Lower lobe of right lung (tissue), 2 donors: ENCODE results near the gene MAGIX. TPM values are rescaled to one million over a fixed set of nuclear protein-coding genes. Genes with fewer than 3 reads are reported as not detected.

Experiments used
- ATAC-seq, 2 donors: fragments of 200-7000 bp; cut with Tn5 transposase; one replicate each; pipeline ENCODE4 v1.9.1; 2020 to 2022; ENCODE audit warnings: mild to moderate bottlenecking in 2 of 2, moderate library complexity in 2 of 2
- DNase-seq: peaks from one replicate; pipeline ENCODE4 v3.0.0-alpha.2; 2020
- H3K27ac ChIP-seq: fragments of 200-600 bp; one replicate; pipeline ENCODE4 v1.8.0; 2022
- H3K27me3 ChIP-seq: fragments of 200-600 bp; one replicate; pipeline ENCODE4 v1.8.0; 2022; ENCODE audit warnings: low read depth
- H3K36me3 ChIP-seq: fragments of 200-600 bp; one replicate; pipeline ENCODE4 v1.8.0; 2022; ENCODE audit warnings: mild to moderate bottlenecking
- H3K4me1 ChIP-seq: fragments of 200-600 bp; one replicate; pipeline ENCODE4 v1.8.0; 2022
- H3K4me3 ChIP-seq: fragments of 200-600 bp; one replicate; pipeline ENCODE4 v1.8.0; 2022; ENCODE audit warnings: mild to moderate bottlenecking
- H3K9me3 ChIP-seq: fragments of 200-600 bp; one replicate; pipeline ENCODE4 v1.8.0; 2022
- intact Hi-C: fragments of 100-400 bp; cut with DNase I; formaldehyde crosslinking; loops from one replicate; pipeline ENCODE4 v1.11.0; 2022
- total RNA-seq: library from RNA; stranded (reverse); fragmentation: NEBNext Ultra II Directional; extraction: Animal tissue kit (Norgen Biotek cat#: 25700); gene quantifications from one replicate; pipeline ENCODE4 v1.2.1, GENCODE V29; 2021
- TF ChIP-seq, protein P1 (sequence below): fragments of 200-600 bp; IDR thresholded peaks from one replicate; pipeline ENCODE4 v1.8.0; 2022; ENCODE audit warnings: antibody characterized with exemption, mild to moderate bottlenecking
- donor health status: DM: no; HTN: yes; CAD: no; lungs with severe emphysema.

The MAGIX gene
- total RNA-seq, 1 donor from 2014 or later: 6.7 TPM

DNA sequence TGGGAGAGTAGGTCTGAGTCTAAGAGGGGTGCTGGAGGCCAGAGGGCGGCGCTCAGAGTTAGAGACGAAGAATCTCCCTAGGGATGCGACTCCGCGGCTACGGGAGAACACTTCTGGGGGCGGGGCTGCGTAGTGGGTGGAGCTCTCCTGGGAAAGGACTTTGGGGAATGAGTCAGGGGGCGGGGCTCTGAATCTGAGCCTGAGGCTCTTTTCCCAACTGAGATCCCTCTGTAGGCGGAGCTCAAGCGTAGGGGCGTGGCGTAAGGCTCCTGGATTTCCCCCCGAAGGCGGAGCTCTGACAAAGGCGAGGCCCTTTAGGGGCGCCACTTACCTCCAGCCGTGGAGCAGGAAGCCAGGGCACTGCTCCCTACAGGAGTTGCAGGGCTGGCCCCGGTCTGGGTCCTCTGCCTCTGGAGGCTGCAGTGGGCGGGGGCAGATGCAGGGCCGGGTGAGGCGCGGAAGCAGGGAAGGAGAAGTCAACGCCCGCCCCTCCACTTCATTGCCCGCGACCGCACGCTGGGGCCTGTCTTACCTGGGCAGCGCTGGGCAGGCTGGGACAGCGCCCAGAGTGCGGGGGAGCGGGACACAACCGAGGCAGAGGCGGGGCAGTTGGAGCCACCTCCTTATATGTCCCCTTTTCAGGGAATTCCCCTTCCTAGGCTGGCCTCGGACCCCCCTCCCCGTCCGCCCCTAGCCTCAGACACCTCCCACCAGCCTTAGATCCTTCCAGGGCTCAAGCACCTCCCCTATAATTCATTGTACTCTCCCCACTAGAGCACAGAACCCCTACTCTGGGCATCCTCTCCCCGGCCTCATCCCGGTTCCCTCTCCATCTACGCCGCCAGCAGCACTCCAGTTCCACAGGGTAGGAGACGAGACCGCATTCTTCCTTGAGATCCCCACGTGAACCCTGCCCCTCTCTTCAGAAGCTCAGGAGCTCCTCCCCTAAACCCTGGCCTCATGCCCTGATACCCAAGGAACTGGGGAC is 22.0 kb downstream of the MAGIX start:
- intact Hi-C loops: no loop called here
- Histone ChIP-seq H3K4me1 (peaks cover 7% of the 10 kb centered on the region), H3K36me3 (peaks cover 28% of the 10 kb centered on the region), H3K4me3 (peak overlapping the region; percentile 58), H3K9me3 (no peaks in the 10 kb centered on the region), H3K27me3 (no peaks in the 10 kb centered on the region), H3K27ac (peak overlapping the region; percentile 67)
- peak; percentile 92 for DNase-seq
- TF ChIP-seq, protein P1, sequence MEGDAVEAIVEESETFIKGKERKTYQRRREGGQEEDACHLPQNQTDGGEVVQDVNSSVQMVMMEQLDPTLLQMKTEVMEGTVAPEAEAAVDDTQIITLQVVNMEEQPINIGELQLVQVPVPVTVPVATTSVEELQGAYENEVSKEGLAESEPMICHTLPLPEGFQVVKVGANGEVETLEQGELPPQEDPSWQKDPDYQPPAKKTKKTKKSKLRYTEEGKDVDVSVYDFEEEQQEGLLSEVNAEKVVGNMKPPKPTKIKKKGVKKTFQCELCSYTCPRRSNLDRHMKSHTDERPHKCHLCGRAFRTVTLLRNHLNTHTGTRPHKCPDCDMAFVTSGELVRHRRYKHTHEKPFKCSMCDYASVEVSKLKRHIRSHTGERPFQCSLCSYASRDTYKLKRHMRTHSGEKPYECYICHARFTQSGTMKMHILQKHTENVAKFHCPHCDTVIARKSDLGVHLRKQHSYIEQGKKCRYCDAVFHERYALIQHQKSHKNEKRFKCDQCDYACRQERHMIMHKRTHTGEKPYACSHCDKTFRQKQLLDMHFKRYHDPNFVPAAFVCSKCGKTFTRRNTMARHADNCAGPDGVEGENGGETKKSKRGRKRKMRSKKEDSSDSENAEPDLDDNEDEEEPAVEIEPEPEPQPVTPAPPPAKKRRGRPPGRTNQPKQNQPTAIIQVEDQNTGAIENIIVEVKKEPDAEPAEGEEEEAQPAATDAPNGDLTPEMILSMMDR: no peak
- peak; percentile 86 to 92 for ATAC-seq

DNA sequence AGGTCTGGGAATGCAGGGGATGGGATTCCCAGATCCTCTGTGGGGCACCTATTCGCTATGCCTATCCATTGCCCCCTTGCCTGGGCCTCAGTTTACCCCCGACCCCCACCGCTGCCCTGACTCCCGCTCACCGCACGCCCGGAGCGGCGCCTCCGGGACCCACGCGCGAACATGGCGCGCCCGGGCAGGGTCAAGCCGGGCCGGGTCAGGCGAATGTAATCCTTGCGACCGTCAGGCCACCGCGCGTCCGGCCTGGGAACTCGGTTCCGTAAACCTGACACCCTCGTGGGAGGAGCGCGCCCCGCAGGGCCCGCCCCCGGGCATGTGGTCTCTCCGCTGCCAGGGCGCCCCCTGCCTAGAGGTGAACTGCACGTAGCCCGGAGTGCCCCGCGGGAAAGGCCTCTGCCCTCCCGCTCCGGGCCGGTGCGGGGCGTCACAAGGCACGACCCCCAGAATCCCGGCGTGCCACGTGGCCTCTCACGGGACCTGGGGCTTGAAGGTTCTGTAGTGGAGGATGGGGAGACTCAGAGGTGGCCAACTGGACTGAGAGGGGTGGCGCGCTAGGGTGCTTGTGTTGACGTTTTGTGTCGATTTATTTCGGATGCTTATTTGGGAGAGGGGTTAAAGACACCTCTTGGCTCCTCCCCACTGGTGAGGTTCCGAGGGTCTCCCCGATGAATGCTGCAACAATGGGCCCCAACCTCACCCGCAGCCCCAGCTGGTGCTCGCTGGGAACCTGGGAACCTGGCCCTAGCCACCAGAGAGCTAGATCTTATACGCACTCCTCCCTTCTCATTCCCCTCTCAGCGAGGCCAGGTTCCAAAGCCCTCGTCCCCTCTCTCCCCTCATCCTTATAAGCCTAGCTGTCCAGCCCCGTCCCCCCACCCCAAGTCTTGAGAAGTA is 23.8 kb downstream of the MAGIX start, which contains the start of gene PRICKLE3:
Gene PRICKLE3, minus strand, starts transcription at position 249 of the 903 bp plus-strand sequence. Its CDS starts 76 bp downstream, at position 173.
- Histone ChIP-seq H3K27me3 (no peaks in the 10 kb centered on the region), H3K36me3 (peaks cover 18% of the 10 kb centered on the region), H3K4me3 (peak within 1 kb of the TSS; percentile 58), H3K4me1 (peaks cover 7% of the 10 kb centered on the region), H3K9me3 (no peaks in the 10 kb centered on the region), H3K27ac (peak within 1 kb of the TSS; percentile 75)
- DNase-seq: peak; percentile 92
- intact Hi-C loops: no loop called here
- peak; percentile 58 to 65 for ATAC-seq
- TF ChIP-seq, protein P1: peak; percentile 50

DNA sequence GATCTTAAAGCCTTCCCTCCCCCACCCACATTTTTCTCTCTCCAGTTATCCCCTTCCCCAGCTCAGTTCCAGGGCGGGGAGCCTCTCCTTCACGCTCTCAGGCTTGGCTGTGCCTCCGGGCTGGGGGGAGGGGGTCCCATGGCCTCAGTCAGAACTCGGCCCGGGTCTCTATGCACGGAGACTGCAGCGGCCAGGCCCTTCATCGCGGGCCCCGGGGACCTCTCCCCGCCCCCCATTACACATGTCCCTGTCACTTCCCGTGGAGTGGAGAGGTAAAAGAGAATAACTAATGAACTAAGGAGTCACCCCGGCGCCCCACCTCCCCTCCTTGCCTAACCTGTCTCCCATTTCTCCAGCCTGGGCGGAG is 24.5 kb downstream of the MAGIX start:
- TF ChIP-seq, protein P1: no peak
- no peak overlapping the region for H3K4me3 ChIP-seq
- no peaks in the 10 kb centered on the region for H3K9me3 ChIP-seq
- ATAC-seq (no peak), DNase-seq (no peak)
- intact Hi-C loops: no loop called here
- peaks cover 10% of the 10 kb centered on the region for H3K4me1 ChIP-seq
- no peaks in the 10 kb centered on the region for H3K27me3 ChIP-seq
- H3K36me3 ChIP-seq: peaks cover 16% of the 10 kb centered on the region
- peak overlapping the region; percentile 75 for H3K27ac ChIP-seq

DNA sequence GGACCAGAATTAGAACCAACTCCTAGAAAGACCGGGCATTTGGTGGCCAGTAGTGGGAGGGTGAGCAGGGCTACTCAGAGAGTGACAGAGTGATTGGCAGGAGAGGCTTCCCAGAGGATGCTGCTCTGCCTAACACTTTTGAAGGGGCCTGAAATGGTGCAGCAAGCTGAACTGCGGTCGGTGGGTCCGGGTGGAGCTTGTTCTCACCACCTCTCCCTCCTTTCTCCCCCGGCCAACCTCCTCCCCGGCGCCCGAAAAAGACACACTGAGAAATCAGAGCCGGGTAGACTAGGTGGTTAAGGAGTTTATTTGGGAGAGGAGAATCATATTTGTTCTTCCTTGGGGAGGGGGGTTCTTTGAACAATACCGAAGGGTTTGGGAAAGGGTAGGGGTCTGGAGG is 25.0 kb downstream of the MAGIX start:
- ATAC-seq (no peak), DNase-seq (no peak)
- H3K36me3 ChIP-seq: peaks cover 11% of the 10 kb centered on the region
- intact Hi-C loops: no loop called here
- TF ChIP-seq, protein P1: no peak
- H3K4me1 ChIP-seq: peaks cover 12% of the 10 kb centered on the region
- H3K27me3 ChIP-seq: no peaks in the 10 kb centered on the region
- no peak overlapping the region for H3K4me3 ChIP-seq
- no peak overlapping the region for H3K27ac ChIP-seq
- no peaks in the 10 kb centered on the region for H3K9me3 ChIP-seq

DNA sequence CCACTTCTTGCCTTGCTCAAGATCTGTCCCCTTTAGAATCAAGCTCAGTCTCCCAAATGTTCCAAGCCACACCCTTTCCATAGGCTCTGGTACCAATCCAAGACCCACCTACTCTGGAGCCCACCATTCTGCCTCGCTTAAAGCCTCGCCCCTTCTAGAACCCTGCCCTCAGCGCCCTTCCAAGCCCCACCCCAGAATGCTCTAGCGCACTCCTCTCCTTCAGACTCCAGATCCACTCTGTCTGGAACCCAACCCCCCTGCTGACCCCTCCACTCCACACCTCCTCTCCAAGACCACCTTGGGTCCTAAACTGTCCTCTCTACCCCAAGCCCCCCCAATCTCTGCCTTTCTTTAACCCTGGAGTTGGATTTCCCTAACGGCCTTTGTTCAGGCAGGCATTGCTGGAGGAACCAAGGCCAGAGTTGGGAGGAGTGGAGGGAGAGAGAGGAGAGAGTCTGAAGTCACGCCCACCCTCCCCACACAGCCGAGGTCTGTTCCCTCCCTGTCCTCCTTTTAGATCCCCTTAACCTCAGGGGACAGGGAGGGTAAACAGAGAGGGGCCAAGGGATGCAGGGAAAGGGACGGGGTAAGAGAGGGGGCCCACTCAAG is 26.0 kb downstream of the MAGIX start:
- peaks cover 1% of the 10 kb centered on the region for H3K36me3 ChIP-seq
- TF ChIP-seq, protein P1: no peak
- DNase-seq (no peak), ATAC-seq (no peak)
- H3K27ac ChIP-seq: no peak overlapping the region
- intact Hi-C loops: no loop called here
- no peak overlapping the region for H3K4me3 ChIP-seq
- no peaks in the 10 kb centered on the region for H3K9me3 ChIP-seq
- peaks cover 12% of the 10 kb centered on the region for H3K4me1 ChIP-seq
- no peaks in the 10 kb centered on the region for H3K27me3 ChIP-seq
